H1 (cell line): ENCODE data around the gene TBC1D16. TPM values are rescaled to one million over a fixed set of nuclear protein-coding genes. Genes with fewer than 3 reads are reported as not detected.

ENCODE experiments used
- CTCF ChIA-PET: fragments of 300-600 bp; sonication (Branson Sonifier 250); formaldehyde crosslinking; loops from one replicate; lab custom pipeline; 2021; ENCODE audit not compliant: partially characterized antibody; lab: Charles Lee
- POLR2A ChIA-PET: fragments of 300-600 bp; sonication (Branson Sonifier 250); formaldehyde crosslinking; loops from one replicate; lab custom pipeline; 2021; ENCODE audit warnings: inconsistent platforms; ENCODE audit not compliant: partially characterized antibody; lab: Charles Lee
- DNase-seq, 2 experiments: peaks; one replicate each; pipeline versions ENCODE4 v3.0.0 to v3.0.0-alpha.2; 2010 to 2022; ENCODE audit warnings: low spot score in 2 of 2, low read depth in 1 of 2, mixed read lengths in 1 of 2
- FAIRE-seq: peaks from 2 replicates; lab custom pipeline; 2011; peaks lifted over from hg19 to GRCh38; lab: Jason Lieb, UNC
- H2AFZ ChIP-seq: 2 replicates; pipeline ENCODE4 v1.8.1; 2012; ENCODE audit warnings: low read length, inconsistent platforms
- H2AK5ac ChIP-seq: 2 replicates; pipeline ENCODE4 v1.6.1; 2013; ENCODE audit warnings: low read depth, low read length
- H2BK120ac ChIP-seq: replicated peaks from 2 replicates; pipeline ENCODE3; 2013; ENCODE audit warnings: low read depth, low read length, inconsistent platforms
- H2BK12ac ChIP-seq: 2 replicates; pipeline ENCODE4 v1.6.1; 2013; ENCODE audit warnings: low read depth, low read length
- H2BK15ac ChIP-seq: 2 replicates; pipeline ENCODE4 v1.6.1; 2013; ENCODE audit warnings: low read length
- H2BK20ac ChIP-seq: 2 replicates; pipeline ENCODE4 v1.6.1; 2013; ENCODE audit warnings: low read length
- H2BK5ac ChIP-seq: 2 replicates; pipeline ENCODE4 v1.6.1; 2013; ENCODE audit warnings: low read depth, low read length
- H3K14ac ChIP-seq: 2 replicates; pipeline ENCODE4 v1.6.1; 2013; ENCODE audit warnings: inconsistent platforms; ENCODE audit not compliant: insufficient read length
- H3K18ac ChIP-seq: 2 replicates; pipeline ENCODE4 v1.6.1; 2013; ENCODE audit warnings: low read length; ENCODE audit errors: extremely low read depth
- H3K23ac ChIP-seq: 2 replicates; pipeline ENCODE4 v1.6.1; 2013; ENCODE audit warnings: inconsistent platforms; ENCODE audit not compliant: insufficient read length
- H3K23me2 ChIP-seq: 2 replicates; pipeline ENCODE4 v1.6.1; 2013; ENCODE audit warnings: low read depth, low read length
- H3K27ac ChIP-seq: 2 replicates; pipeline ENCODE4 v1.6.1; 2011; ENCODE audit warnings: low read depth, low read length, inconsistent platforms
- H3K27me3 ChIP-seq, 4 experiments: replicated peaks in 1 of 4; 1 replicate in 1 of 4; 2 replicates in 3 of 4; pipeline versions ENCODE4 v1.6.1 to v1.8.1; 2011 to 2013; ENCODE audit warnings: low read length in 3 of 4, mild to moderate bottlenecking in 3 of 4, inconsistent platforms in 2 of 4, mixed read lengths in 2 of 4, moderate library complexity in 1 of 4; ENCODE audit not compliant: control insufficient read depth in 3 of 4, insufficient read depth in 3 of 4; ENCODE audit errors: extremely low read depth in 1 of 4
- H3K36me3 ChIP-seq, 4 experiments: 2 replicates each; pipeline versions ENCODE4 v1.6.1 to v1.8.1; 2011 to 2013; ENCODE audit warnings: mild to moderate bottlenecking in 4 of 4, low read length in 3 of 4, moderate library complexity in 2 of 4, control low read depth in 1 of 4, inconsistent platforms in 1 of 4; ENCODE audit not compliant: insufficient read depth in 4 of 4, control insufficient read depth in 2 of 4
- H3K4ac ChIP-seq: replicated peaks from 2 replicates; pipeline ENCODE3; 2013; ENCODE audit warnings: low read length, low read depth, mixed read lengths, inconsistent platforms; ENCODE audit not compliant: insufficient read length
- H3K4me1 ChIP-seq, 4 experiments: replicated peaks in 1 of 4; 1 replicate in 1 of 4; 2 replicates in 3 of 4; pipeline versions ENCODE4 v1.6.1 to v1.8.1; 2011 to 2013; ENCODE audit warnings: low read length in 3 of 4, inconsistent platforms in 2 of 4, mixed read lengths in 1 of 4; ENCODE audit not compliant: insufficient read depth in 4 of 4, control insufficient read depth in 3 of 4
- H3K4me2 ChIP-seq, 2 experiments: 2 replicates each; pipeline versions ENCODE4 v1.6.1 to v1.8.1; 2011 to 2013; ENCODE audit warnings: low read depth in 2 of 2, low read length in 2 of 2, control low read depth in 1 of 2, inconsistent platforms in 1 of 2, mild to moderate bottlenecking in 1 of 2; ENCODE audit not compliant: insufficient read depth in 1 of 2
- H3K4me3 ChIP-seq, 4 experiments: fragments of 200-600, 300-600 bp in 1 of 4; sonication (generic), shearing (Covaris generic), sonication (Bioruptor Twin) in 1 of 4; 2 replicates each; pipeline versions ENCODE4 v1.5.1 to v1.8.1; 2011 to 2016; ENCODE audit warnings: low read length in 4 of 4, low read depth in 3 of 4, control low read depth in 2 of 4, inconsistent platforms in 2 of 4, mild to moderate bottlenecking in 2 of 4, mixed read lengths in 1 of 4, moderate library complexity in 1 of 4; ENCODE audit not compliant: insufficient read depth in 2 of 4; ENCODE audit errors: extremely low read depth in 1 of 4
- H3K56ac ChIP-seq: replicated peaks from 2 replicates; pipeline ENCODE3; 2013; ENCODE audit warnings: low read depth, mild to moderate bottlenecking, mixed read lengths, low read length, inconsistent platforms; ENCODE audit not compliant: insufficient read length
- H3K79me1 ChIP-seq: 2 replicates; pipeline ENCODE4 v1.6.1; 2013; ENCODE audit warnings: low read depth, low read length, control low read depth
- H3K79me2 ChIP-seq, 2 experiments: 2 replicates each; pipeline versions ENCODE4 v1.6.1 to v1.8.1; 2012 to 2013; ENCODE audit warnings: low read length in 2 of 2, mild to moderate bottlenecking in 2 of 2, inconsistent platforms in 1 of 2; ENCODE audit not compliant: insufficient read depth in 2 of 2, control insufficient read depth in 1 of 2
- H3K9ac ChIP-seq, 4 experiments: replicated peaks in 1 of 4; 1 replicate in 1 of 4; 2 replicates in 3 of 4; pipeline versions ENCODE4 v1.6.1 to v1.8.1; 2011 to 2013; ENCODE audit warnings: low read depth in 3 of 4, low read length in 3 of 4, control low read depth in 2 of 4, mild to moderate bottlenecking in 2 of 4, moderate library complexity in 2 of 4, inconsistent platforms in 1 of 4; ENCODE audit errors: extremely low read depth in 1 of 4
- H3K9me3 ChIP-seq, 2 experiments: 2 replicates each; pipeline versions ENCODE4 v1.6.1 to v1.8.1; 2012 to 2013; ENCODE audit warnings: mild to moderate bottlenecking in 2 of 2, moderate library complexity in 2 of 2, control low read depth in 1 of 2, inconsistent platforms in 1 of 2, low read depth in 1 of 2, low read length in 1 of 2, mixed read lengths in 1 of 2; ENCODE audit not compliant: insufficient read depth in 2 of 2
- H4K20me1 ChIP-seq, 2 experiments: replicated peaks in 1 of 2; 2 replicates each; pipeline versions ENCODE3 to v1.8.1; 2011 to 2013; ENCODE audit warnings: inconsistent platforms in 2 of 2, low read length in 2 of 2, mild to moderate bottlenecking in 1 of 2; ENCODE audit not compliant: insufficient read depth in 2 of 2, control insufficient read depth in 1 of 2
- H4K5ac ChIP-seq: 2 replicates; pipeline ENCODE4 v1.6.1; 2013; ENCODE audit warnings: low read length, low read depth, mixed read lengths, inconsistent platforms; ENCODE audit not compliant: insufficient read length
- H4K8ac ChIP-seq: 2 replicates; pipeline ENCODE4 v1.8.0; 2013; ENCODE audit warnings: mild to moderate bottlenecking, moderate library complexity, low read length, inconsistent platforms; ENCODE audit not compliant: insufficient read depth; ENCODE audit errors: extremely low read depth
- H4K91ac ChIP-seq: replicated peaks from 2 replicates; pipeline ENCODE3; 2013; ENCODE audit warnings: low read length, mixed read lengths, inconsistent platforms; ENCODE audit not compliant: insufficient read length
- BCL11A ChIP-seq, 2 experiments: IDR thresholded peaks; one replicate each; pipeline ENCODE4 v1.6.1; 2011; ENCODE audit warnings: low read depth in 2 of 2, low read length in 2 of 2, mild to moderate bottlenecking in 2 of 2
- JUN ChIP-seq: IDR thresholded peaks from 2 replicates; pipeline ENCODE4 v1.6.1; 2011; ENCODE audit warnings: low read depth, mild to moderate bottlenecking, improper control_type of control experiment, low read length
- PHF8 ChIP-seq: fragments of 200-600 bp; sonication (generic); conservative IDR thresholded peaks from 2 replicates; pipeline ENCODE4 v1.7.1; 2012; ENCODE audit warnings: low read depth, mild to moderate bottlenecking, inconsistent platforms, low read length, moderate library complexity
- RFX5 ChIP-seq: IDR thresholded peaks from 2 replicates; pipeline ENCODE4 v1.6.1; 2011; ENCODE audit warnings: low read depth, low read length, improper control_type of control experiment, borderline replicate concordance
- RXRA ChIP-seq: IDR thresholded peaks from 2 replicates; pipeline ENCODE4 v1.6.1; 2011; ENCODE audit warnings: low read depth, mild to moderate bottlenecking, low read length, moderate library complexity; ENCODE audit not compliant: insufficient read depth
- SIX5 ChIP-seq: IDR thresholded peaks from 2 replicates; pipeline ENCODE4 v1.6.1; 2011; ENCODE audit warnings: mild to moderate bottlenecking, low read depth, low read length
- SP2 ChIP-seq: IDR thresholded peaks from 2 replicates; pipeline ENCODE4 v1.6.1; 2012; ENCODE audit warnings: mild to moderate bottlenecking, low read length, inconsistent platforms
- SRF ChIP-seq: IDR thresholded peaks from 2 replicates; pipeline ENCODE4 v1.6.1; 2011; ENCODE audit warnings: mild to moderate bottlenecking, low read depth, low read length, moderate library complexity
- TAF1 ChIP-seq: IDR thresholded peaks from 2 replicates; pipeline ENCODE4 v1.6.1; 2011; ENCODE audit warnings: mild to moderate bottlenecking, low read depth, low read length
- TBP ChIP-seq: IDR thresholded peaks from 2 replicates; pipeline ENCODE4 v1.6.1; 2011; ENCODE audit warnings: low read depth, low read length, improper control_type of control experiment
- TEAD4 ChIP-seq: IDR thresholded peaks from 2 replicates; pipeline ENCODE4 v1.6.1; 2012; ENCODE audit warnings: low read depth, low read length, inconsistent platforms, mixed read lengths
- YY1 ChIP-seq: IDR thresholded peaks from 2 replicates; pipeline ENCODE4 v1.6.1; 2011; ENCODE audit warnings: low read depth, mild to moderate bottlenecking, low read length
- WGBS, 2 experiments: shearing (Covaris generic) in 1 of 2; methylation state at CpG; one replicate each; pipeline versions ENCODE4 v1.1.6 to v1.1.7; 2013 to 2015; ENCODE audit warnings: low lambda C conversion rate in 2 of 2, mixed read lengths in 2 of 2, inconsistent platforms in 1 of 2, low coverage in 1 of 2, missing lambda C conversion rate in 1 of 2; ENCODE audit not compliant: insufficient replicate concordance in 2 of 2, insufficient coverage in 1 of 2, insufficient read length in 1 of 2; ENCODE audit errors: extremely low coverage in 1 of 2, missing lambda C conversion rate in 1 of 2; 5-methylcytosine and 5-hydroxymethylcytosine counted together
- polyA plus RNA-seq, 7 experiments: library from polyadenylated mRNA; depleted of rRNA in 3 of 7; stranded (reverse) in 5 of 7; unstranded in 2 of 7; fragments of >200 nt in 5 of 7; fragments of 200-250 nt in 2 of 7; gene quantifications; 1 replicate in 5 of 7; 2 replicates in 1 of 7; 4 replicates in 1 of 7; pipeline versions ENCODE4 v1.2.1 to v1.2.3, GENCODE V29; 2011 to 2013; ENCODE audit warnings: missing spikeins in 2 of 7, mixed read lengths in 2 of 7
- total RNA-seq: library from RNA; stranded (reverse); fragmentation: NEBNext Ultra II Directional; extraction: Animal tissue kit (Norgen Biotek cat#: 25700); gene quantifications from 2 replicates; pipeline ENCODE4 v1.2.1, GENCODE V29; 2021
- TF ChIP-seq, protein P1 (sequence below): IDR thresholded peaks from 2 replicates; pipeline ENCODE4 v1.6.1; 2011; ENCODE audit warnings: low read depth, mild to moderate bottlenecking, low read length; ENCODE audit not compliant: insufficient read depth

The TBC1D16 gene
- total and polyA plus RNA-seq, 2 of the 8 experiments (the other 6 are each of a cell fraction or from before 2014, with no cell fraction given) = 21.1 to 109 TPM

DNA sequence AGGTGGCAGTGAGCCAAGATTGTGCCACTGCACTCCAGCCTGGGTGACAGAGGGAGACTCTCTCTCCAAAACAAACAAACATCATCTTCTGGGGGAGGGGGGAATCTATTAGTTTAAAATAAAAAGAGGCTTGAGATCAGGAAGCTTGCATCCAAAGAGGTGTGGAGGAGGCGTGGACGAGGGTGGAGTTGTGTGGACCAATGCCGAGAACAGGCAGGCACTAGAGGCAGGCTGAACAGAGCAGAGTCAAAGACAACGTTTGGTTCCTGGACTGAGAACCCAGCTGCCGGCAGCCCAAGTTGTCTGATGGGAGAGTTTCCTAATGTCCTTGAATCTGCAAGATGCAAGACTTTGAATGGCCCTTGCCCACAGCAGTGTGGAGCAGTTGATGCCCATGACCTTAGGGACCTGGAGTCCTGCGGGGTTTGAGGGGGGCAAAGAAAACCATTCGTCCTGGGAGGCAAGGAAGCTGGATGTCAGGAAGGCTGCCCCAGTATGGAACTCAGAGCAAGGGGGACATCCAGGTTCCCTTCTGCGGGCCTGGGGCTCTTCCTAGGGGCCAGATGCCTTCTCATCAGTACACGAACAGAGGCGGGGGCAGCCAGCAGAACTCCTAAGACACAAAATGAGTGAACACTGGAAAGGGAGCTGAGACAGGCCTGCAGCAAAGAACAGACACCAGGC lies 9.2 kb downstream of the TBC1D16 start:
- H3K23ac ChIP-seq = no peak overlapping the region
- no peak overlapping the region for H3K4me3 ChIP-seq
- H2BK15ac ChIP-seq = no peak overlapping the region
- H3K18ac ChIP-seq = no peak overlapping the region
- DNase-seq (no peak), FAIRE-seq (no peak)
- H2BK120ac ChIP-seq = no peak overlapping the region
- H2BK5ac ChIP-seq = no peak overlapping the region
- H3K4me2 ChIP-seq = no peak overlapping the region
- peaks cover 13% of the 10 kb centered on the region for H3K23me2 ChIP-seq
- H4K20me1 ChIP-seq = peaks cover 29 to 44% of the 10 kb centered on the region in 2 experiments
- H4K8ac ChIP-seq = no peak overlapping the region
- ChIA-PET POLR2A (interaction anchor here (0.6 to 2.6 kb wide), 9 partner anchors 8 to 82 kb away, joined by 3 to 15 read pairs (median 3); partner anchors contain the start of genes GAA and TBC1D16), CTCF (interaction anchor here (1.1 to 10.8 kb wide), 3 partner anchors 19 to 56 kb away, joined by 3 to 110 read pairs (median 7); no protein-coding TSS in a partner anchor)
- H3K27me3 ChIP-seq = no peaks in the 10 kb centered on the region; a peak in 1 of 7 replicates
- H2BK20ac ChIP-seq = no peak overlapping the region
- H3K27ac ChIP-seq = no peak overlapping the region
- H3K9me3 ChIP-seq = no peaks in the 10 kb centered on the region
- H3K79me2 ChIP-seq = peaks cover 17 to 87% of the 10 kb centered on the region in 2 experiments
- H3K79me1 ChIP-seq = peaks cover 36% of the 10 kb centered on the region
- 87% methylated on average over 10 of the region's 10 CpGs; no CpG with 5 or more reads in 1 of the 2 experiments for WGBS, 2 experiments
- H3K14ac ChIP-seq = no peak overlapping the region
- H3K4me1 ChIP-seq = peaks cover 0 to 11% (median 4%) of the 10 kb centered on the region in 4 experiments; a peak in 6 of 7 replicates
- no peak overlapping the region for H2AFZ ChIP-seq
- no peak overlapping the region for H3K56ac ChIP-seq
- no peak overlapping the region for H2BK12ac ChIP-seq
- H2AK5ac ChIP-seq = no peak overlapping the region
- H3K9ac ChIP-seq = no peak overlapping the region
- H4K91ac ChIP-seq = no peak overlapping the region
- no peak overlapping the region for H4K5ac ChIP-seq
- H3K4ac ChIP-seq = no peak overlapping the region
- H3K36me3 ChIP-seq = no peaks in the 10 kb centered on the region; a peak in 1 of 8 replicates
- TF ChIP-seq SP2 (no peak), TAF1 (no peak), BCL11A (IDR thresholded peaks at IDR 0.05; ENCODE audit: low read depth in 2 of 2, low read length in 2 of 2) (no peak), TBP (no peak), YY1 (no peak), SRF (no peak), TEAD4 (no peak), PHF8 (no peak), SIX5 (no peak), RXRA (no peak), RFX5 (no peak), JUN (no peak)
- TF ChIP-seq, protein P1, sequence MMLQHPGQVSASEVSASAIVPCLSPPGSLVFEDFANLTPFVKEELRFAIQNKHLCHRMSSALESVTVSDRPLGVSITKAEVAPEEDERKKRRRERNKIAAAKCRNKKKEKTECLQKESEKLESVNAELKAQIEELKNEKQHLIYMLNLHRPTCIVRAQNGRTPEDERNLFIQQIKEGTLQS = no peak
